Skin epidermis (tissue), 12 donors: ENCODE measurements around the gene SP140.

ENCODE experiments used
- H3K27ac ChIP-seq, 21 experiments: fragments of 200-600 bp; sonication (generic) in 11 of 21; one replicate each; pipeline ENCODE4 v1.5.0; 2020; ENCODE audit warnings: mild to moderate bottlenecking in 3 of 21, inconsistent platforms in 2 of 21, moderate library complexity in 2 of 21
- H3K4me3 ChIP-seq, 7 experiments: fragments of 200-600 bp; sonication (generic) in 2 of 7; one replicate each; pipeline ENCODE4 v1.5.0; 2020; ENCODE audit warnings: inconsistent platforms in 2 of 7, mild to moderate bottlenecking in 2 of 7, moderate library complexity in 1 of 7

SP140 gene

GRCh38 chr2:230225486-230225885 lies at the start of gene SP140:
Gene SP140, plus strand, starts transcription at chr2:230225736. Its CDS starts 109 bp downstream, at chr2:230225845.
- Histone ChIP-seq H3K27ac (peak within 1 kb of the TSS in 16 of 21 experiments; percentile 20 to 88 (median 56)), H3K4me3 (peak within 1 kb of the TSS; percentile 0 to 34 (median 13))

- Histone ChIP-seq H3K27ac (no peak overlapping the region), H3K4me3 (no peak overlapping the region)
Measured at GRCh38 chr2:230176996-230177395, 48.5 kb upstream of the SP140 start.

DNA sequence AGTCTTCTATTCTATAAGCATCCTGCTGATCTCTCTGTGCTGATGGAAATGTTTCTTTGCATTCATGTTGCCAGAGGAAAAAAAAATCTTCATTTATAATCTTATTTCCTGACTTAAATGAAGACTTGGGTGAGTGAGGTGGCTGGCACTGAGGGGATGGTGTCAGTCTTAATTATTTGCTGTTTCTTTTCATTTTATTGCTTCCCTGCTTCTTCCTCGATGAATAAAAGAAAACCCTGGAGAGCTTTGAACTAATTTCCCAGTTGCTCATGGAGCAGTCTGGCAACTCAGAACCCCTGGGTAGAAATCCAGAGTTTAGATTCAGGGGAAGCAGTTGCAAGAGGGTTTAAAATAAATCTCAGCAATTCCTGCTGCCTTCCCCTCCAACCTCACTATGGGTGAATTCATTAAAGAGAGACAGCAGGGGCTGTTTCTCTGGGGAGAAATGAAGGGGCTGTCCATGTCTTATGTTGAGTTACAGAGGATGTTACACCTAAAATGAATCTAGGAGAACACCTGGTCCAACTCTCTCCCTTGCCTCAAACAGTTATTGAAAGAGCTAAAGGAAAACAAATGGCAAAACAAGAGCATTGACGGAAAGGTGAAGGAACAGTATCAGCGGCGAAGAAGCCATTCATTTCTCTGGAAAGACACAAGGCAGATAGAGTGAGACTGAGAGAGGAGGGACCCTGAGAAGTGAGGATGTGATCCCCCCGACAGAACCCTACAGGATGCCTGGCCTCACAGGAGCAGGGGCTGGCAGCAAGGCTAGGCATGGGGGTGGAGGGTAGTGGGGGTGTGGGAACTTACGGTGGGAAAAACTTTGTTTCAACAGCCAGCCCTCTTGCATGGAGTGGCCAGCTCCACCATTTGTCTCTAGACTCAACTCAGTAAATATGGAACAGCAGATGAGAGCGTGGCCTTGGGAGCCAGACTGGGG lies 46.7 kb upstream of the SP140 start:
- Histone ChIP-seq H3K4me3 (no peak overlapping the region), H3K27ac (no peak overlapping the region)

DNA sequence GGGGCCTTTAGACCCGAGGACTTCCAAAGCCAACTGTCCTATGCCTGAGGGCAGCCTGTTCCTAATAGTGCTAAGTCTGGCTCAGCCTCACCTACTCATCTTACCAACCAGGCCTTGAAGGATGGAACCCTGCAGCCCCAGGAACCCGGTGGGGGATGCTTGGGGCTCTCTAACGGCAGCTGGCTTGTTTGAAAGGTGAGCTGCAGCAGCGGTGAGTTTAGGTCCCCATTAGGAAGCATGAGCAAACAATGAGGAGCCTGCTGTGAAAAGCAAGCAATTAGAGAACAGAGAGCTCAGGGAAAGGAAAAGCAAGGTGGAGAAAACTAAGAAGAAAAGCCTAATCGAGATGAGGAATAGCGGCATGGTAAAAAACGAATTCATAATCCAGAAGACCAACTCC lies 45.6 kb upstream of the SP140 start:
- no peak overlapping the region for H3K4me3 ChIP-seq
- no peak overlapping the region for H3K27ac ChIP-seq

DNA sequence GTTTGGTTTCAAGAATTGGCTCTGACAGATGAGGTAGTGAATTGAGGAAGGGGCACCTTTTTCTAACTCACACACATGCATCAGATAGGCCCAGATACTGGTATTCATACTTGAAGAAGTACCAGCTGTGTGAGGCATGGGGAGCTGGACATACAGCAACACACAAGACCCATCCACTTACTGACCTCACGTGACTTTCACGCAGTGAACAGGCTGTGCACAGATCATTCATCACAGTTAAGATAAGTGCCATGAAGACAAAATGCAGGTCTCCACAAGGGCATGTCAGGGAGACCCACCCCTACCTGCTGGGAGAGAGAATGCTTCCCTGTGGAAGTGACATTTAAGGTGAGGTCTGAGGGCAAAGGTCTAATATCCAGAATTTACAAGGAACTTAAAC lies 44.3 kb upstream of the SP140 start:
- H3K27ac ChIP-seq, result no peak overlapping the region
- no peak overlapping the region for H3K4me3 ChIP-seq

- Histone ChIP-seq H3K27ac (no peak overlapping the region), H3K4me3 (no peak overlapping the region)
Measured at GRCh38 chr2:230184727-230185578, 40.6 kb upstream of the SP140 start.

DNA sequence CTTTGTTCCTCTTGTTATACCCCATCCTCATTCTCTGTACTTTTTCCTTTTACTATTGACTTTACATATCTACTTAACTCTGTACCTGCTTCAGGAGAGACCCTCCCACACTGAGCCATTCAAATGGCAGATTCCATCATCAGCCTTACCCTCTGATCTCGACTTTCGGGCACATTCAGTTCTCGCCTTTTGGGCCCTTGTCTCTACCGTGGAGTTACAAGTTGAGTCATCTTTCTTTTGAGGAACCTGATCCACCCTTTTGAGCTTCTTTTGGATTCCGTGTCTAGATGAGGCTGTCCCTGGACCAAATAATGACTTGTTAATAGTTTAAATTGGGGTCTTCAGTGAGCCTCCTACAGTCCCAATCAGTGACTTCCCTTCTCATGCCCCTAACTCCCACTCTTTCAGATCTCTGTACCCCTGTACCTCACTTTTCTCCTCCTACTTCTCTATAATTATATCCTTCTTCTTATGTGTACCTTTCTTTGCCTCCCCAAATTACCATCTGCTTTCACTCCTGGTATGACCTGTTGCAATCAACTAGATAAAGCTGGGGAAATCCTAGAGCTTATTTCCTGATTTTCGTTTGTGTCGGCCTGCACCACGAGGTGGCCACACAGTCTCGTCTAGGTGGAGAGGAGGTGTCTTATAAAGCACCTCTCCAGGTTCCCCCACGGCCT lies 23.0 kb upstream of the SP140 start:
- H3K27ac ChIP-seq, result no peak overlapping the region
- no peak overlapping the region for H3K4me3 ChIP-seq

DNA sequence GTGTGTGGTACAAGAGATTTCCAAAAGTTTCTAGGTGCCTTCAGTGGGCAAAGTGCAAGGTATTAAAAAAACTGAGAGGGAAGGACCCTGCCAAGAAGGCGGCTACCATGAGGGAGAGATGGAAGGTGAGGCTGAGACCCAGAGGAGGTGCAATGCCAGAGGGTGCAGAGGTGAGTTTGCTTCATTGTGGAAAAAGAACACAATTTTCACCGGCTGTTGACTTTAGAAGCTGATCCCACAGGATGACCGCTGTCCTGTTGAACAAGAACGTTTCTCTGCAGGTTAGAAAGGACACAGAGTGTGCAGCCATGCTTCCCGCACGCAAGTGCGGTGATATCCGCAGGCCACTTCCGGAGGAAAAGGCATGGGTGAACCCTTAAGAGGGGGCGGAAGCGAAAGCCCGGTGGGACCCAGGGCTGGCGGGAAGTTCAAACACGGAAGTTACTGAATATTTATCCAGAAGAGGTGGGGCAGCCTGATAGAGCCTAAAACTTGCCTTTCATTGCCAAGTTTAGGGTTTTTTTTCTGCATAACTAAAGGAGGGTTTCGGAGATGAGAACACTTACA lies 22.3 kb upstream of the SP140 start:
- no peak overlapping the region for H3K4me3 ChIP-seq
- H3K27ac ChIP-seq, result no peak overlapping the region

DNA sequence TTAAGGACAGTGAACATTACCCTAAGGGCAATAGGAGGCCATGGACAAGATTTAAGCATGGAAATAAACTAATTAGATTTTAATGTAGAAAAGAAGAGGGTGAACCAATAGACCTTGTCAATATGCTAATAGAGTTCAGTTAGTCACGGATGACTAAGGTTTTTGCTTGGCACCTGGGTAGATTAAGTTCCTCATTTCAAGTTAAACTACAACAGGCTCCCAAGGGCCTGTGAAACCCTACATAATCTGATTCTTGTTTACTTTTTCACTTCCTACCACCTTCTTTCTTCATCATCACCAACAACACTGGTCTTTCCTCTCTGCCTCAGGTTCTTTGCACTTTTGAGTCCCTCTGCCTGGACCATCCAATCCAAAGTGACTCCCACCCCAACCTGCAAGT lies 20.5 kb upstream of the SP140 start:
- Histone ChIP-seq H3K27ac (no peak overlapping the region), H3K4me3 (no peak overlapping the region)

GRCh38 chr2:230205721-230206120 lies 19.8 kb upstream of the SP140 start:
- H3K4me3 ChIP-seq, result no peak overlapping the region
- H3K27ac ChIP-seq, result no peak overlapping the region

- Histone ChIP-seq H3K27ac (no peak overlapping the region), H3K4me3 (no peak overlapping the region)
Measured at GRCh38 chr2:230208576-230208975, 17.0 kb upstream of the SP140 start.

GRCh38 chr2:230209422-230210051 lies 16.0 kb upstream of the SP140 start:
- H3K4me3 ChIP-seq, result no peak overlapping the region

DNA sequence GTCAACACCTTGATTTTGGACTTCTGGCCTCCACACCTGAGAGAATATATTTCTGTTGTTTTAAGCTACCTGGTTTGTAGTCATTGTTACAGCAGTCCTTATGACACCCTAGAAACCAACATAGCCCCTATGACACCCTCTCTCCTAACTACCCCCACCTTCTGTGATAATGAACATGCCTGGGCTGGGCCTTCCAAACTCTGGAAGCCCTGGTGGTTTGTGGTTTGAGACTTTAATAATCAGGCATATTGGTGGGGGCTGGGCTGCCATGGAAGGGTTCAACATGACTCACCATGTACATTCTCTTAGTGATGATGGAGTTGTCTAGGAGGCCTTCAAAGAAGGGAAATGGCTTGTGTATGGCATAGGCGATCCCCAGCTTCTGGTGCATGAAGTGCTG lies 9.0 kb upstream of the SP140 start:
- Histone ChIP-seq H3K4me3 (no peak overlapping the region), H3K27ac (no peak overlapping the region)

More at GRCh38 chr2:230209422-230210051, 16.0 kb upstream of the SP140 start:
- no peak overlapping the region for H3K27ac ChIP-seq

DNA sequence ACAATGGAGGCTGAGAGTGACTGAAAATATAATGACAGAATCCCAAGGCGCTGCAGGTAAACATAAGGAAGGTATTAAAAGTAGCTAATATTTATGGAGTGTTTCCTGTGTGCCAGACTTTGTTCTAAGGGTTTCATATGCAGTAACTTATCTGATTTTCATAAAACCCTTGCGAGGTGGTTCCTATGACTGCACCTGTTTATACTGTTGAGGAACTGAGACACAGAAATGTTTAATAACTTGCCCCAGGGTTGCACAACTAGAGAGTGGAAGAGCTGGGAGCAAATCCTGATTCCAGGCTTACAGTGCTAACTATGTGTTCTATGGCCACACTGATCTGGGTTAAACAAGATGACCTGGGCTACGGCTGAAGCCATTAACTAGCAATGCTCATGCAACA lies 8.1 kb upstream of the SP140 start:
- Histone ChIP-seq H3K4me3 (no peak overlapping the region), H3K27ac (peak overlapping the region in 1 of 21 experiments; percentile 85)

DNA sequence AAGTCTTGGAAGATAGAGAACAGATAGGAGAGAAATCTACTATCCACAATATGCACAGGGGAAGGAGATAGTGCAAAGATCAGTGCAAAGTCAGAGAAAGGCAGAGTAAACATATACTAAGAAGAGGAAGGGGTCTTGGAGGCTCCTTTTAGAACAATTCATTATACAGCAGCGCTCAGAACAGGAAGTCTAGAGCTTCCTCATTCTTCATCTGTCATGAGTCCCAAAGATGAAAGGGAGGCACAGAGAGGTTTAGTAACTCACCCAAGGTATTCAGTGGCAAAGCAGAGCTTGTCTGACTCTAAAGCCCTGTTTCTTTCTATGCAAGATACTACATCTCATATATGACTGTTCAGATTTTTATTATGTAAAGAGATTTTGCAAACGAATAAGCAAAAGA lies 7.1 kb upstream of the SP140 start:
- Histone ChIP-seq H3K4me3 (peak overlapping the region in 6 of 7 experiments; percentile 44 to 63 (median 56)), H3K27ac (peak overlapping the region in 8 of 21 experiments; percentile 74 to 92 (median 85))

DNA sequence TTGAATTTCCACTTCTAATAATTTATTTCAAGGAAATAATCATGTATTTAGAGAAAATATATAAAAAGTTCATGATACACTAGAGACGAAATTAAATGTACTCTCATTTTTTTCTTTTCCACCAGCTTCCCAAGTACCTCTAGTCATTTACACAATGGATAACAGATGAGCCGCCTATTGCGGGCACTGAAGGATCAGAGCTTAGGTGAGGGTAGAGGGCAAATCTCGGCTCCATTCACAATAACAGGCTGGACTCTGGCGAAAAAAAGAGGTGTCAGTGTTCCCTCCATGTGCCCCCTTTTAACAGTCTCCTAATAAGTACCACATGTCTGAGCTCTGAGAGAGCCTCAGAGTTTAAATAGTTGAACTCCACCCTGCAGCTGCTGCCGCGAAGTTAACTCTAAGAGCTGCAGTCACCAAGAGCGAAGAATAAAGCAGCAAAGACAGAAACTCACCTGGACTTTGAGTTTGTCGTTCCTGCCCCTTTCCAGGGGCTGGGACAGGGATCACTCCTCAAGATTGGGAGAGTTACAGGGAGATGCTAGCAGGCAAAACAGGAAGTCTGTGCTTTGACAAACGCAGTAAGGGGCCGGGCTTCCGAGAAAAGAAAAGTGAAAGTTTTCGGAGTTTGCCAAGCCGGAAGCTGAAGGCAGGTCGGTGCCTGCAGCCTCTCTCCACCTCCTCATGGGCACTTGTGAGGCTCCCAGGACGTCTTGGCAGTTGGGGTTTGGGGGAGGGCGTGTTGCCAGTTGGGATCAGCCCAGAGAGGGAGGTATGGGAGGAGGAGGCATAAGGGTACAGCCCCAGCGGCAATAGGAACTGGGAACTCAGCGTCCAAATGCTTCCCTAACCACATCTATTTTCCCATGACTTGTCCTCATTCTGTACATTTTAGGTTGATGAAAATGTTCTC lies 5.9 kb upstream of the SP140 start, which contains the start of gene SP110:
SP110 (minus strand) TSS at position 566 of the 913 bp plus-strand sequence. CDS start 3,057 bp downstream, outside the sequence.
- H3K27ac ChIP-seq, result peak within 1 kb of the TSS in 20 of 21 experiments; percentile 53 to 92 (median 81)
- H3K4me3 ChIP-seq, result peak within 1 kb of the TSS; percentile 44 to 63 (median 53)

- peak overlapping the region; percentile 44 to 63 (median 53) for H3K4me3 ChIP-seq
- peak overlapping the region in 20 of 21 experiments; percentile 53 to 92 (median 81) for H3K27ac ChIP-seq
Measured at GRCh38 chr2:230220347-230220969, 5.1 kb upstream of the SP140 start.
